ENCODE results near the gene SHROOM1. TPM values are rescaled to one million over a fixed set of nuclear protein-coding genes. Genes with fewer than 3 reads are reported as not detected.

The SHROOM1 gene
- total RNA-seq, 1 experiment from 2014 or later = 13.5 TPM

- ChIA-PET CTCF (no interaction called here), POLR2A (no interaction called here)
- intact Hi-C loops (cut with micrococcal nuclease; ENCODE audit: unreplicated experiment) (no loop called here), in situ Hi-C loops (cut with HindIII; ENCODE audit: low pct_unique_long_range_greater_than_20kb, low sequenced_read_pairs) (no loop called here)
- BruUV-seq (replicated peaks) = no TSS peak
- H3K27ac ChIP-seq (ENCODE audit: low read length) = no peak overlapping the region
- no peaks in the 10 kb centered on the region for H3K36me3 ChIP-seq (ENCODE audit: control insufficient read depth, insufficient read depth, low read length)
- no peaks in the 10 kb centered on the region for H3K9me3 ChIP-seq (ENCODE audit: control insufficient read depth, insufficient read depth, low read depth, low read length)
- H3K4me3 ChIP-seq (ENCODE audit: low read depth in 2 of 2, low read length in 2 of 2) = no peak overlapping the region
- DNase-seq (ENCODE audit: low read depth, low spot score) = no peak
- H3K27me3 ChIP-seq (ENCODE audit: control insufficient read depth, insufficient read depth, low read length) = peaks cover 4% of the 10 kb centered on the region; the same call in 1 of the 2 replicates
- TF ChIP-seq TCF7L2 (IDR thresholded peaks at IDR 0.05; ENCODE audit: low read depth, low read length) = no peak
- no peak for TF ChIP-seq SIN3A (IDR thresholded peaks at IDR 0.05; ENCODE audit: borderline replicate concordance, insufficient read depth, low read depth, low read length)
- no peak for TF ChIP-seq REST (IDR thresholded peaks at IDR 0.05; ENCODE audit: insufficient read depth in 1 of 2, low read depth in 2 of 2, low read length in 1 of 2)
- TF ChIP-seq POLR2AphosphoS5 (IDR thresholded peaks at IDR 0.05; ENCODE audit: low read depth, low read length) = no peak
- TF ChIP-seq CTCF (IDR thresholded peaks at IDR 0.05) = no peak
- no peak for ATAC-seq
- H3K4me1 ChIP-seq (ENCODE audit: control insufficient read depth, insufficient read depth, low read length) = peaks cover 11% of the 10 kb centered on the region; the same call in 1 of the 2 replicates
Measured at GRCh38 chr5:132779961-132780360, 50.5 kb downstream of the SHROOM1 start.

- Histone ChIP-seq H3K4me1 (ENCODE audit: control insufficient read depth, insufficient read depth, low read length) (peaks cover 11% of the 10 kb centered on the region; the same call in 1 of the 2 replicates), H3K4me3 (ENCODE audit: low read depth in 2 of 2, low read length in 2 of 2) (no peak overlapping the region), H3K36me3 (ENCODE audit: control insufficient read depth, insufficient read depth, low read length) (no peaks in the 10 kb centered on the region), H3K27me3 (ENCODE audit: control insufficient read depth, insufficient read depth, low read length) (peaks cover 4% of the 10 kb centered on the region; the same call in 1 of the 2 replicates), H3K9me3 (ENCODE audit: control insufficient read depth, insufficient read depth, low read depth, low read length) (no peaks in the 10 kb centered on the region), H3K27ac (ENCODE audit: low read length) (no peak overlapping the region)
- no TSS peak for BruUV-seq (replicated peaks)
- in situ Hi-C loops (cut with HindIII; ENCODE audit: low pct_unique_long_range_greater_than_20kb, low sequenced_read_pairs) (no loop called here), intact Hi-C loops (cut with micrococcal nuclease; ENCODE audit: unreplicated experiment) (no loop called here)
- DNase-seq (ENCODE audit: low read depth, low spot score) = no peak
- CTCF ChIA-PET = no interaction called here
- POLR2A ChIA-PET = no interaction called here
- no peak for ATAC-seq
- no peak for TF ChIP-seq TCF7L2 (IDR thresholded peaks at IDR 0.05; ENCODE audit: low read depth, low read length)
- TF ChIP-seq POLR2AphosphoS5 (IDR thresholded peaks at IDR 0.05; ENCODE audit: low read depth, low read length) = no peak
- TF ChIP-seq REST (IDR thresholded peaks at IDR 0.05; ENCODE audit: insufficient read depth in 1 of 2, low read depth in 2 of 2, low read length in 1 of 2) = no peak
- no peak for TF ChIP-seq CTCF (IDR thresholded peaks at IDR 0.05)
- TF ChIP-seq SIN3A (IDR thresholded peaks at IDR 0.05; ENCODE audit: borderline replicate concordance, insufficient read depth, low read depth, low read length) = no peak
Measured at GRCh38 chr5:132778856-132779255, 51.6 kb downstream of the SHROOM1 start.
